Liver (tissue), 9 donors: ENCODE data around the gene PCGF6. TPM values are rescaled to one million over a fixed set of nuclear protein-coding genes. Genes with fewer than 3 reads are reported as not detected.
A peak's percentile ranks its signal among the peaks of the same experiment; 100 is the strongest.

Source experiments
- DNase-seq: peaks from one replicate; pipeline ENCODE4 v3.0.0-alpha.2; 2017; ENCODE audit warnings: low spot score
- H3K27ac ChIP-seq, 2 donors: one replicate each; pipeline ENCODE4 v1.7.0; 2013; ENCODE audit warnings: inconsistent platforms in 2 of 2, low read length in 2 of 2, control low read depth in 1 of 2, low read depth in 1 of 2, mild to moderate bottlenecking in 1 of 2
- H3K27me3 ChIP-seq, 4 donors: one replicate each; pipeline versions ENCODE4 v1.6.1 to v1.7.0; 2013; ENCODE audit warnings: low read length in 3 of 4, inconsistent platforms in 1 of 4, mild to moderate bottlenecking in 1 of 4, moderate library complexity in 1 of 4; ENCODE audit not compliant: control insufficient read depth in 4 of 4, insufficient read depth in 4 of 4
- H3K36me3 ChIP-seq, 4 donors: one replicate each; pipeline versions ENCODE4 v1.6.1 to v1.7.0; 2013; ENCODE audit warnings: low read length in 3 of 4, mild to moderate bottlenecking in 3 of 4, low read depth in 1 of 4, moderate library complexity in 1 of 4; ENCODE audit not compliant: control insufficient read depth in 4 of 4, insufficient read depth in 3 of 4
- H3K4me1 ChIP-seq, 4 donors: one replicate each; pipeline versions ENCODE4 v1.6.1 to v1.7.0; 2013; ENCODE audit warnings: low read length in 3 of 4, mild to moderate bottlenecking in 3 of 4, moderate library complexity in 1 of 4; ENCODE audit not compliant: control insufficient read depth in 4 of 4, insufficient read depth in 4 of 4
- H3K4me3 ChIP-seq, 3 donors: one replicate each; pipeline versions ENCODE4 v1.6.1 to v1.7.0; 2013; ENCODE audit warnings: low read length in 3 of 3, control low read depth in 1 of 3, low read depth in 1 of 3, mild to moderate bottlenecking in 1 of 3
- H3K9ac ChIP-seq, 2 donors: one replicate each; pipeline ENCODE4 v1.7.0; 2013; ENCODE audit warnings: low read length in 2 of 2, mild to moderate bottlenecking in 2 of 2, moderate library complexity in 2 of 2, control low read depth in 1 of 2, low read depth in 1 of 2
- H3K9me3 ChIP-seq, 4 donors: one replicate each; pipeline versions ENCODE4 v1.6.1 to v1.7.0; 2013; ENCODE audit warnings: low read length in 3 of 4; ENCODE audit not compliant: control insufficient read depth in 4 of 4
- CTCF ChIP-seq: fragments of 150-350 bp; IDR thresholded peaks from 2 replicates; pipeline ENCODE4 v1.5.1; 2017; ENCODE audit warnings: improper control_type of control experiment, low read depth, low read length; ENCODE audit not compliant: missing input control
- EGR1 ChIP-seq, 2 donors: IDR thresholded peaks; 2 replicates each; pipeline ENCODE4 v1.6.1; 2016 to 2018; ENCODE audit warnings: antibody characterized with exemption in 2 of 2, low read depth in 2 of 2
- FOXA1 ChIP-seq: IDR thresholded peaks from 2 replicates; pipeline ENCODE4 v1.6.1; 2016; ENCODE audit warnings: antibody characterized with exemption
- FOXA2 ChIP-seq: IDR thresholded peaks from 2 replicates; pipeline ENCODE4 v1.6.1; 2016; ENCODE audit warnings: antibody characterized with exemption
- GABPA ChIP-seq, 2 donors: IDR thresholded peaks in 1 of 2; conservative IDR thresholded peaks in 1 of 2; 2 replicates each; pipeline ENCODE4 v1.6.1; 2016; ENCODE audit warnings: antibody characterized with exemption in 2 of 2, mild to moderate bottlenecking in 1 of 2, moderate library complexity in 1 of 2
- HNF4A ChIP-seq, 2 donors: conservative IDR thresholded peaks; 2 replicates each; pipeline ENCODE4 v1.6.1; 2016; ENCODE audit warnings: antibody characterized with exemption in 2 of 2, mild to moderate bottlenecking in 2 of 2
- HNF4G ChIP-seq: IDR thresholded peaks from 2 replicates; pipeline ENCODE4 v1.6.1; 2016; ENCODE audit warnings: antibody characterized with exemption
- JUND ChIP-seq, 2 donors: IDR thresholded peaks; 2 replicates each; pipeline ENCODE4 v1.6.1; 2016; ENCODE audit warnings: antibody characterized with exemption in 2 of 2
- NR2F2 ChIP-seq: IDR thresholded peaks from 2 replicates; pipeline ENCODE4 v1.6.1; 2016; ENCODE audit warnings: antibody characterized with exemption
- RAD21 ChIP-seq, 2 donors: IDR thresholded peaks; 2 replicates each; pipeline ENCODE4 v1.6.1; 2016; ENCODE audit warnings: antibody characterized with exemption in 2 of 2, mild to moderate bottlenecking in 2 of 2
- RXRA ChIP-seq, 2 donors: IDR thresholded peaks; 2 replicates each; pipeline ENCODE4 v1.6.1; 2017 to 2018; ENCODE audit warnings: antibody characterized with exemption in 2 of 2, mild to moderate bottlenecking in 1 of 2
- SP1 ChIP-seq: IDR thresholded peaks from 2 replicates; pipeline ENCODE4 v1.6.1; 2018; ENCODE audit warnings: antibody characterized with exemption, mild to moderate bottlenecking
- TAF1 ChIP-seq: conservative IDR thresholded peaks from 2 replicates; pipeline ENCODE4 v1.6.1; 2016; ENCODE audit warnings: antibody characterized with exemption, mild to moderate bottlenecking
- YY1 ChIP-seq: IDR thresholded peaks from 2 replicates; pipeline ENCODE4 v1.6.1; 2016; ENCODE audit warnings: antibody characterized with exemption, mild to moderate bottlenecking
- ZBTB33 ChIP-seq: IDR thresholded peaks from 2 replicates; pipeline ENCODE4 v1.6.1; 2016; ENCODE audit warnings: antibody characterized with exemption
- WGBS: extraction: QIAGEN DNeasy Blood & Tissue Kit; methylation state at CpG from one replicate; pipeline ENCODE4 v1.1.7; 2013; 5-methylcytosine and 5-hydroxymethylcytosine counted together
- polyA plus RNA-seq, 2 donors: library from polyadenylated mRNA; stranded (reverse) in 1 of 2; unstranded in 1 of 2; fragments of 200-250 nt in 1 of 2; fragments of >200 nt in 1 of 2; fragmentation: Nextera tagmentation in 1 of 2; extraction: Ambion mirVana in 1 of 2; gene quantifications; one replicate each; pipeline versions ENCODE4 v1.2.1 to v1.2.3, GENCODE V29; 2013 to 2015
- total RNA-seq, 2 donors: library from RNA; depleted of rRNA; stranded (reverse); fragments of >200 nt; gene quantifications; one replicate each; pipeline ENCODE4 v1.2.3, GENCODE V29; 2014
- TF ChIP-seq, protein P1 (sequence below): IDR thresholded peaks from 2 replicates; pipeline ENCODE4 v1.6.1; 2016; ENCODE audit warnings: antibody characterized with exemption
- TF ChIP-seq, protein P2 (sequence below): IDR thresholded peaks from 2 replicates; pipeline ENCODE4 v1.6.1; 2016; ENCODE audit warnings: antibody characterized with exemption, mild to moderate bottlenecking
- TF ChIP-seq, protein P3 (sequence below): IDR thresholded peaks from 2 replicates; pipeline ENCODE4 v1.6.1; 2016; ENCODE audit warnings: antibody characterized with exemption
- donor health status: healthy.
- donor health status: healthy.
- donor health status: healthy.
- donor health status: healthy.
- donor health status: healthy.

PCGF6 gene
- total RNA-seq (1 to 10 TPM; 6.0 to 6.4 TPM), polyA plus RNA-seq (1 to 10 TPM; 5.3 to 8.0 TPM)

- peaks cover 0 to 13% (median 6%) of the 10 kb centered on the region in 4 donors for H3K36me3 ChIP-seq
- TF ChIP-seq HNF4A (conservative IDR thresholded peaks at IDR 0.05), result no peak
- TF ChIP-seq, protein P1, sequence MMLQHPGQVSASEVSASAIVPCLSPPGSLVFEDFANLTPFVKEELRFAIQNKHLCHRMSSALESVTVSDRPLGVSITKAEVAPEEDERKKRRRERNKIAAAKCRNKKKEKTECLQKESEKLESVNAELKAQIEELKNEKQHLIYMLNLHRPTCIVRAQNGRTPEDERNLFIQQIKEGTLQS, result no peak
- peak; percentile 82 for DNase-seq
- no peaks in the 10 kb centered on the region for H3K9me3 ChIP-seq
- peak within 1 kb of the TSS; percentile 78 to 81 for H3K9ac ChIP-seq
- peak within 1 kb of the TSS; percentile 52 to 95 (median 84) for H3K4me3 ChIP-seq
- H3K27me3 ChIP-seq, result no peaks in the 10 kb centered on the region
- under 1% methylated on average over 82 of the region's 82 CpGs for WGBS
- peaks cover 2 to 10% (median 5%) of the 10 kb centered on the region in 4 donors for H3K4me1 ChIP-seq
- peak within 1 kb of the TSS; percentile 52 to 81 for H3K27ac ChIP-seq
These were observed at the start of gene PCGF6 for GRCh38 chr10:103350517-103351260. Gene PCGF6 (minus strand): TSS chr10:103351140. CDS start chr10:103351066, 74 bp downstream.

- TF ChIP-seq TAF1, result no peak
- no peak for TF ChIP-seq ZBTB33
- no peak for TF ChIP-seq GABPA (IDR thresholded peaks at IDR 0.05 in 1 of 2, conservative IDR thresholded peaks at IDR 0.05 in 1 of 2)
- no peak for TF ChIP-seq FOXA1
- no peak for TF ChIP-seq FOXA2
- no peak for TF ChIP-seq CTCF
- TF ChIP-seq, protein P2, sequence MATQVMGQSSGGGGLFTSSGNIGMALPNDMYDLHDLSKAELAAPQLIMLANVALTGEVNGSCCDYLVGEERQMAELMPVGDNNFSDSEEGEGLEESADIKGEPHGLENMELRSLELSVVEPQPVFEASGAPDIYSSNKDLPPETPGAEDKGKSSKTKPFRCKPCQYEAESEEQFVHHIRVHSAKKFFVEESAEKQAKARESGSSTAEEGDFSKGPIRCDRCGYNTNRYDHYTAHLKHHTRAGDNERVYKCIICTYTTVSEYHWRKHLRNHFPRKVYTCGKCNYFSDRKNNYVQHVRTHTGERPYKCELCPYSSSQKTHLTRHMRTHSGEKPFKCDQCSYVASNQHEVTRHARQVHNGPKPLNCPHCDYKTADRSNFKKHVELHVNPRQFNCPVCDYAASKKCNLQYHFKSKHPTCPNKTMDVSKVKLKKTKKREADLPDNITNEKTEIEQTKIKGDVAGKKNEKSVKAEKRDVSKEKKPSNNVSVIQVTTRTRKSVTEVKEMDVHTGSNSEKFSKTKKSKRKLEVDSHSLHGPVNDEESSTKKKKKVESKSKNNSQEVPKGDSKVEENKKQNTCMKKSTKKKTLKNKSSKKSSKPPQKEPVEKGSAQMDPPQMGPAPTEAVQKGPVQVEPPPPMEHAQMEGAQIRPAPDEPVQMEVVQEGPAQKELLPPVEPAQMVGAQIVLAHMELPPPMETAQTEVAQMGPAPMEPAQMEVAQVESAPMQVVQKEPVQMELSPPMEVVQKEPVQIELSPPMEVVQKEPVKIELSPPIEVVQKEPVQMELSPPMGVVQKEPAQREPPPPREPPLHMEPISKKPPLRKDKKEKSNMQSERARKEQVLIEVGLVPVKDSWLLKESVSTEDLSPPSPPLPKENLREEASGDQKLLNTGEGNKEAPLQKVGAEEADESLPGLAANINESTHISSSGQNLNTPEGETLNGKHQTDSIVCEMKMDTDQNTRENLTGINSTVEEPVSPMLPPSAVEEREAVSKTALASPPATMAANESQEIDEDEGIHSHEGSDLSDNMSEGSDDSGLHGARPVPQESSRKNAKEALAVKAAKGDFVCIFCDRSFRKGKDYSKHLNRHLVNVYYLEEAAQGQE, result no peak
- TF ChIP-seq SP1, result no peak
- TF ChIP-seq, protein P3, sequence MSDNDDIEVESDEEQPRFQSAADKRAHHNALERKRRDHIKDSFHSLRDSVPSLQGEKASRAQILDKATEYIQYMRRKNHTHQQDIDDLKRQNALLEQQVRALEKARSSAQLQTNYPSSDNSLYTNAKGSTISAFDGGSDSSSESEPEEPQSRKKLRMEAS, result no peak
- TF ChIP-seq, protein P1, result no peak
- TF ChIP-seq RAD21 (IDR thresholded peaks at IDR 0.05), result no peak
- no peak for TF ChIP-seq HNF4A (conservative IDR thresholded peaks at IDR 0.05)
- no peak for TF ChIP-seq NR2F2
- TF ChIP-seq YY1, result no peak
- TF ChIP-seq EGR1 (IDR thresholded peaks at IDR 0.05; ENCODE audit: low read depth in 2 of 2), result no peak
- no peak for TF ChIP-seq JUND (IDR thresholded peaks at IDR 0.05)
- no peak for TF ChIP-seq HNF4G
- no peak for TF ChIP-seq RXRA (IDR thresholded peaks at IDR 0.05)
- H3K27ac ChIP-seq, result peak overlapping the region in 1 of 2 donors; percentile 42
- H3K36me3 ChIP-seq, result peaks cover 7 to 25% (median 22%) of the 10 kb centered on the region in 4 donors
- peak overlapping the region; percentile 80 to 91 (median 87) for H3K4me3 ChIP-seq
- no peaks in the 10 kb centered on the region for H3K27me3 ChIP-seq
- H3K4me1 ChIP-seq, result peaks cover 8 to 26% (median 23%) of the 10 kb centered on the region in 4 donors
- H3K9ac ChIP-seq, result peak overlapping the region; percentile 10 to 61
- WGBS, result 70% methylated on average over 19 of the region's 19 CpGs
- DNase-seq, result no peak
- H3K9me3 ChIP-seq, result no peaks in the 10 kb centered on the region
These were observed 46.4 kb upstream of the PCGF6 start for GRCh38 chr10:103397191-103397825.
